Caco-2 (cell line): Measurements from ENCODE around the gene CACNB2. TPM values are rescaled to one million over a fixed set of nuclear protein-coding genes. Genes with fewer than 3 reads are reported as not detected.

ENCODE experiments used
- BruUV-seq: library from RNA; stranded (reverse); fragments of 400-500 nt; replicated peaks from 2 replicates; lab custom pipeline; 2021; lab: Mats Ljungman, UMichigan
- CTCF ChIA-PET: fragments of 300-600 bp; sonication (Branson Sonifier 250); formaldehyde crosslinking; loops from one replicate; lab custom pipeline; 2022; ENCODE audit warnings: antibody characterized with exemption; lab: Charles Lee
- POLR2A ChIA-PET: fragments of 300-600 bp; sonication (Branson Sonifier 250); formaldehyde crosslinking; loops from one replicate; lab custom pipeline; 2022; ENCODE audit warnings: antibody characterized with exemption; lab: Charles Lee
- DNase-seq, 2 experiments: peaks; one replicate each; pipeline versions ENCODE4 v3.0.0 to v3.0.0-alpha.2; 2020 to 2022
- H3K27me3 ChIP-seq: replicated peaks from 2 replicates; pipeline ENCODE4 v1.6.0; 2011; ENCODE audit warnings: low read length; ENCODE audit not compliant: control insufficient read depth, insufficient read depth
- H3K36me3 ChIP-seq: 2 replicates; pipeline ENCODE4 v1.5.1; 2011; ENCODE audit warnings: low read length; ENCODE audit not compliant: control insufficient read depth, insufficient read depth
- H3K4me1 ChIP-seq: fragments of 250-450 bp; sonication (Bioruptor Pico); 2 replicates; pipeline ENCODE4 v1.5.1; 2020; ENCODE audit warnings: mild to moderate bottlenecking
- H3K4me3 ChIP-seq: 2 replicates; pipeline ENCODE4 v1.5.1; 2011; ENCODE audit warnings: low read depth, mild to moderate bottlenecking, control low read depth, low read length
- H3K9me3 ChIP-seq: fragments of 250-450 bp; sonication (Bioruptor Pico); 2 replicates; pipeline ENCODE4 v1.5.1; 2020; ENCODE audit warnings: mild to moderate bottlenecking, moderate library complexity
- H3K27ac Mint-ChIP-seq: one replicate; pipeline ENCODE4 v1.8.0; 2022; ENCODE audit warnings: mixed read lengths; ENCODE audit not compliant: unreplicated experiment
- H3K27me3 Mint-ChIP-seq: one replicate; pipeline ENCODE4 v1.8.0; 2022; ENCODE audit warnings: mixed read lengths; ENCODE audit not compliant: insufficient read depth, unreplicated experiment
- H3K36me3 Mint-ChIP-seq: one replicate; pipeline ENCODE4 v1.8.0; 2022; ENCODE audit warnings: mild to moderate bottlenecking, mixed read lengths; ENCODE audit not compliant: insufficient read depth, unreplicated experiment
- H3K4me1 Mint-ChIP-seq: one replicate; pipeline ENCODE4 v1.8.0; 2022; ENCODE audit warnings: low read depth, mixed read lengths; ENCODE audit not compliant: unreplicated experiment
- H3K4me3 Mint-ChIP-seq: one replicate; pipeline ENCODE4 v1.8.0; 2022; ENCODE audit warnings: mild to moderate bottlenecking, moderate library complexity, mixed read lengths; ENCODE audit not compliant: unreplicated experiment
- H3K9me3 Mint-ChIP-seq: one replicate; pipeline ENCODE4 v1.8.0; 2022; ENCODE audit warnings: mixed read lengths; ENCODE audit not compliant: unreplicated experiment
- CTCF ChIP-seq, 2 experiments: fragments of 200-600 bp in 1 of 2; IDR thresholded peaks; 1 replicate in 1 of 2; 2 replicates in 1 of 2; pipeline versions ENCODE4 v1.5.1 to v1.8.0; 2011 to 2022; ENCODE audit warnings: antibody characterized with exemption in 1 of 2, control low read depth in 1 of 2, inconsistent platforms in 1 of 2, low read depth in 1 of 2, low read length in 1 of 2, mild to moderate bottlenecking in 1 of 2, moderate library complexity in 1 of 2; ENCODE audit not compliant: insufficient read depth in 1 of 2, severe bottlenecking in 1 of 2, unreplicated experiment in 1 of 2
- intact Hi-C: fragments of 100-400 bp; cut with micrococcal nuclease; formaldehyde crosslinking; loops from one replicate; pipeline ENCODE4 v1.10.0; 2022; ENCODE audit not compliant: unreplicated experiment
- total RNA-seq: library from RNA; stranded (reverse); gene quantifications from 2 replicates; pipeline ENCODE4 v1.2.3, GENCODE V29; 2022

The CACNB2 gene
- total RNA-seq, 1 experiment from 2014 or later: 0.98 TPM

- no peaks in the 10 kb centered on the region for H3K36me3 Mint-ChIP-seq
- ChIA-PET CTCF (no interaction called here), POLR2A (interaction anchor here (0.6 kb wide), 1 partner anchor 643 kb away, joined by 5 read pairs; no protein-coding TSS in a partner anchor)
- Histone ChIP-seq H3K36me3 (no peaks in the 10 kb centered on the region), H3K4me1 (no peaks in the 10 kb centered on the region), H3K27me3 (no peaks in the 10 kb centered on the region), H3K4me3 (no peak overlapping the region), H3K9me3 (no peaks in the 10 kb centered on the region)
- no peak overlapping the region for H3K4me3 Mint-ChIP-seq
- DNase-seq: no peak
- H3K9me3 Mint-ChIP-seq: no peaks in the 10 kb centered on the region
- BruUV-seq: no TSS peak
- intact Hi-C loops: no loop called here
- no peaks in the 10 kb centered on the region for H3K4me1 Mint-ChIP-seq
- no peak overlapping the region for H3K27ac Mint-ChIP-seq
- peaks cover 16% of the 10 kb centered on the region for H3K27me3 Mint-ChIP-seq
- TF ChIP-seq CTCF (IDR thresholded peaks at IDR 0.05; ENCODE audit: insufficient read depth in 1 of 2, low read depth in 1 of 2, low read length in 1 of 2, severe bottlenecking in 1 of 2, unreplicated experiment in 1 of 2): no peak
Observed at GRCh38 chr10:18261063-18261610, 120.9 kb downstream of the CACNB2 start.

- Histone ChIP-seq H3K4me1 (no peaks in the 10 kb centered on the region), H3K36me3 (no peaks in the 10 kb centered on the region), H3K4me3 (no peak overlapping the region), H3K9me3 (no peaks in the 10 kb centered on the region), H3K27me3 (no peaks in the 10 kb centered on the region)
- H3K27me3 Mint-ChIP-seq: peaks cover 12% of the 10 kb centered on the region
- no peaks in the 10 kb centered on the region for H3K4me1 Mint-ChIP-seq
- ChIA-PET POLR2A (no interaction called here), CTCF (no interaction called here)
- H3K27ac Mint-ChIP-seq: no peak overlapping the region
- no peak for DNase-seq
- no peak for TF ChIP-seq CTCF (IDR thresholded peaks at IDR 0.05; ENCODE audit: insufficient read depth in 1 of 2, low read depth in 1 of 2, low read length in 1 of 2, severe bottlenecking in 1 of 2, unreplicated experiment in 1 of 2)
- intact Hi-C loops: no loop called here
- no peak overlapping the region for H3K4me3 Mint-ChIP-seq
- no peaks in the 10 kb centered on the region for H3K9me3 Mint-ChIP-seq
- no peaks in the 10 kb centered on the region for H3K36me3 Mint-ChIP-seq
- no TSS peak for BruUV-seq
Observed at GRCh38 chr10:18261768-18262231, 121.6 kb downstream of the CACNB2 start.

- ChIA-PET CTCF (no interaction called here), POLR2A (no interaction called here)
- no peaks in the 10 kb centered on the region for H3K9me3 ChIP-seq
- TF ChIP-seq CTCF (IDR thresholded peaks at IDR 0.05; ENCODE audit: insufficient read depth in 1 of 2, low read depth in 1 of 2, low read length in 1 of 2, severe bottlenecking in 1 of 2, unreplicated experiment in 1 of 2): no peak
- no peaks in the 10 kb centered on the region for H3K36me3 ChIP-seq
- H3K4me3 Mint-ChIP-seq: no peak overlapping the region
- no peaks in the 10 kb centered on the region for H3K36me3 Mint-ChIP-seq
- intact Hi-C loops: no loop called here
- no peak overlapping the region for H3K27ac Mint-ChIP-seq
- H3K27me3 ChIP-seq: no peaks in the 10 kb centered on the region
- DNase-seq: no peak
- BruUV-seq: no TSS peak
- no peaks in the 10 kb centered on the region for H3K9me3 Mint-ChIP-seq
- H3K4me3 ChIP-seq: no peak overlapping the region
- no peaks in the 10 kb centered on the region for H3K4me1 ChIP-seq
- peaks cover 12% of the 10 kb centered on the region for H3K27me3 Mint-ChIP-seq
- H3K4me1 Mint-ChIP-seq: no peaks in the 10 kb centered on the region
Observed at GRCh38 chr10:18264466-18265050, 124.3 kb downstream of the CACNB2 start.
